DOHH2 (cell line): Measurements from ENCODE around the gene KLK13.

Source experiments
- H3F3A ChIP-seq: fragments of 200-600 bp; sonication (generic), shearing (Covaris generic); 2 replicates; pipeline ENCODE4 v1.6.0; 2016; ENCODE audit warnings: antibody characterized with exemption, mild to moderate bottlenecking; ENCODE audit not compliant: control insufficient read depth, insufficient read depth
- H3K27ac ChIP-seq: fragments of 200-600 bp; sonication (generic); 2 replicates; pipeline ENCODE4 v1.5.1; 2014; ENCODE audit warnings: low read depth, mild to moderate bottlenecking, low read length, moderate library complexity
- H3K27me3 ChIP-seq: fragments of 200-600 bp; sonication (generic); 2 replicates; pipeline ENCODE4 v1.6.1; 2014; ENCODE audit warnings: mild to moderate bottlenecking, low read length, mixed read lengths; ENCODE audit not compliant: control insufficient read depth
- H3K36me3 ChIP-seq: fragments of 200-600 bp; sonication (generic); 2 replicates; pipeline ENCODE4 v1.6.1; 2014; ENCODE audit warnings: mild to moderate bottlenecking, low read length, moderate library complexity, mixed read lengths; ENCODE audit not compliant: control insufficient read depth
- H3K4me1 ChIP-seq: fragments of 200-600 bp; sonication (generic); 2 replicates; pipeline ENCODE4 v1.6.1; 2014; ENCODE audit warnings: mild to moderate bottlenecking, low read length, mixed read lengths; ENCODE audit not compliant: control insufficient read depth
- H3K4me2 ChIP-seq: fragments of 200-600 bp; sonication (generic); 2 replicates; pipeline ENCODE4 v1.6.0; 2014; ENCODE audit warnings: mild to moderate bottlenecking, low read length, moderate library complexity
- H3K4me3 ChIP-seq: fragments of 200-600 bp; sonication (generic); 2 replicates; pipeline ENCODE4 v1.5.1; 2014; ENCODE audit warnings: mild to moderate bottlenecking, low read length, mixed read lengths
- H3K79me2 ChIP-seq: fragments of 200-600 bp; sonication (generic); 2 replicates; pipeline ENCODE4 v1.6.1; 2014; ENCODE audit warnings: mild to moderate bottlenecking, low read length, mixed read lengths; ENCODE audit not compliant: control insufficient read depth
- H3K9me2 ChIP-seq: fragments of 200-600 bp; sonication (generic); replicated peaks from 2 replicates; pipeline ENCODE4 v1.6.1; 2014; ENCODE audit warnings: mild to moderate bottlenecking, low read length, mixed read lengths; ENCODE audit not compliant: control insufficient read depth
- H3K9me3 ChIP-seq: fragments of 200-600 bp; sonication (generic); 2 replicates; pipeline ENCODE4 v1.6.1; 2014; ENCODE audit warnings: antibody characterized with exemption, low read length, mixed read lengths; ENCODE audit not compliant: control insufficient read depth, insufficient read depth
- H4K20me1 ChIP-seq: fragments of 200-600 bp; sonication (generic); 2 replicates; pipeline ENCODE4 v1.6.0; 2014; ENCODE audit warnings: low read depth, mild to moderate bottlenecking, antibody characterized with exemption, low read length, moderate library complexity; ENCODE audit not compliant: control insufficient read depth, insufficient read depth
- CTCF ChIP-seq: fragments of 200-600 bp; sonication (generic); IDR thresholded peaks from one replicate; pipeline ENCODE4 v1.5.1; 2014; ENCODE audit warnings: antibody characterized with exemption, mild to moderate bottlenecking, low read depth, low read length; ENCODE audit not compliant: poor library complexity, severe bottlenecking
- EZH2phosphoT487 ChIP-seq: fragments of 200-600 bp; sonication (generic); IDR thresholded peaks from 2 replicates; pipeline ENCODE4 v1.6.1; 2017; ENCODE audit warnings: borderline replicate concordance, mild to moderate bottlenecking, antibody characterized with exemption, low read length, moderate library complexity, mixed read lengths

The KLK13 gene

GRCh38 chr19:51018745-51019543 lies 45.9 kb downstream of the KLK13 start:
- H3K36me3 ChIP-seq = no peaks in the 10 kb centered on the region
- no peaks in the 10 kb centered on the region for H3K9me3 ChIP-seq
- H3K4me2 ChIP-seq = no peak overlapping the region
- H3K4me1 ChIP-seq = no peaks in the 10 kb centered on the region
- TF ChIP-seq EZH2phosphoT487 = no peak
- TF ChIP-seq CTCF = no peak
- H3K79me2 ChIP-seq = no peaks in the 10 kb centered on the region
- H3K27me3 ChIP-seq = no peaks in the 10 kb centered on the region
- no peaks in the 10 kb centered on the region for H4K20me1 ChIP-seq
- H3F3A ChIP-seq = no peaks in the 10 kb centered on the region
- no peak overlapping the region for H3K27ac ChIP-seq
- H3K4me3 ChIP-seq = no peak overlapping the region
- H3K9me2 ChIP-seq = no peaks in the 10 kb centered on the region

GRCh38 chr19:51016798-51017683 lies 47.9 kb downstream of the KLK13 start:
- no peaks in the 10 kb centered on the region for H3K9me3 ChIP-seq
- no peaks in the 10 kb centered on the region for H3K27me3 ChIP-seq
- no peaks in the 10 kb centered on the region for H3K9me2 ChIP-seq
- H3K4me1 ChIP-seq = no peaks in the 10 kb centered on the region
- TF ChIP-seq EZH2phosphoT487 (no peak), CTCF (peak; percentile 68)
- H3K79me2 ChIP-seq = no peaks in the 10 kb centered on the region
- no peaks in the 10 kb centered on the region for H3F3A ChIP-seq
- H3K27ac ChIP-seq = no peak overlapping the region
- no peak overlapping the region for H3K4me2 ChIP-seq
- H4K20me1 ChIP-seq = no peaks in the 10 kb centered on the region
- H3K36me3 ChIP-seq = no peaks in the 10 kb centered on the region
- no peak overlapping the region for H3K4me3 ChIP-seq

- Histone ChIP-seq H3K36me3 (no peaks in the 10 kb centered on the region), H3K27ac (no peak overlapping the region), H3K79me2 (no peaks in the 10 kb centered on the region), H3K4me2 (no peak overlapping the region), H3F3A (no peaks in the 10 kb centered on the region), H3K27me3 (no peaks in the 10 kb centered on the region), H3K4me3 (no peak overlapping the region), H4K20me1 (no peaks in the 10 kb centered on the region), H3K4me1 (no peaks in the 10 kb centered on the region), H3K9me2 (no peaks in the 10 kb centered on the region), H3K9me3 (no peaks in the 10 kb centered on the region)
- TF ChIP-seq EZH2phosphoT487 (no peak), CTCF (no peak)
These were observed 49.1 kb downstream of the KLK13 start for GRCh38 chr19:51015691-51016267.
